IMR-90 (cell line): ENCODE measurements around the gene AXIN2. TPM values are rescaled to one million over a fixed set of nuclear protein-coding genes. Genes with fewer than 3 reads are reported as not detected.
A peak's percentile ranks its signal among the peaks of the same experiment; 100 is the strongest.

Experiments used
- BHLHE40 ChIP-seq: fragments of 150-350 bp; IDR thresholded peaks from 2 replicates; pipeline ENCODE4 v1.6.1; 2016; ENCODE audit warnings: mild to moderate bottlenecking, low read depth, low read length
- CHD1 ChIP-seq: IDR thresholded peaks from 2 replicates; pipeline ENCODE4 v1.6.1; 2012; ENCODE audit warnings: low read depth, low read length, improper control_type of control experiment
- FOS ChIP-seq: fragments of 150-350 bp; IDR thresholded peaks from 2 replicates; pipeline ENCODE4 v1.6.1; 2016; ENCODE audit warnings: low read depth, low read length
- MAFK ChIP-seq: IDR thresholded peaks from 2 replicates; pipeline ENCODE4 v1.6.1; 2012; ENCODE audit warnings: low read depth, low read length, improper control_type of control experiment
- MXI1 ChIP-seq: IDR thresholded peaks from 2 replicates; pipeline ENCODE4 v1.6.1; 2012; ENCODE audit warnings: low read depth, mild to moderate bottlenecking, low read length, moderate library complexity, borderline replicate concordance
- polyA plus RNA-seq, 3 experiments: library from polyadenylated mRNA; depleted of rRNA; stranded (reverse); fragments of >200 nt; gene quantifications; 2 replicates each; pipeline ENCODE4 v1.2.3, GENCODE V29; 2012; ENCODE audit warnings: low replicate concordance in 1 of 3
- total RNA-seq: library from RNA; depleted of rRNA; stranded (reverse); fragments of >200 nt; gene quantifications from 2 replicates; pipeline ENCODE4 v1.2.3, GENCODE V29; 2012
- TF ChIP-seq, protein P1 (sequence below): conservative IDR thresholded peaks from 2 replicates; pipeline ENCODE4 v1.5.1; 2012; ENCODE audit warnings: mild to moderate bottlenecking, low read depth, low read length, improper control_type of control experiment

The AXIN2 gene
- total and polyA plus RNA-seq, 2 of the 4 experiments (the other 2 are of a cell fraction): 0.91 to 1.8 TPM

DNA sequence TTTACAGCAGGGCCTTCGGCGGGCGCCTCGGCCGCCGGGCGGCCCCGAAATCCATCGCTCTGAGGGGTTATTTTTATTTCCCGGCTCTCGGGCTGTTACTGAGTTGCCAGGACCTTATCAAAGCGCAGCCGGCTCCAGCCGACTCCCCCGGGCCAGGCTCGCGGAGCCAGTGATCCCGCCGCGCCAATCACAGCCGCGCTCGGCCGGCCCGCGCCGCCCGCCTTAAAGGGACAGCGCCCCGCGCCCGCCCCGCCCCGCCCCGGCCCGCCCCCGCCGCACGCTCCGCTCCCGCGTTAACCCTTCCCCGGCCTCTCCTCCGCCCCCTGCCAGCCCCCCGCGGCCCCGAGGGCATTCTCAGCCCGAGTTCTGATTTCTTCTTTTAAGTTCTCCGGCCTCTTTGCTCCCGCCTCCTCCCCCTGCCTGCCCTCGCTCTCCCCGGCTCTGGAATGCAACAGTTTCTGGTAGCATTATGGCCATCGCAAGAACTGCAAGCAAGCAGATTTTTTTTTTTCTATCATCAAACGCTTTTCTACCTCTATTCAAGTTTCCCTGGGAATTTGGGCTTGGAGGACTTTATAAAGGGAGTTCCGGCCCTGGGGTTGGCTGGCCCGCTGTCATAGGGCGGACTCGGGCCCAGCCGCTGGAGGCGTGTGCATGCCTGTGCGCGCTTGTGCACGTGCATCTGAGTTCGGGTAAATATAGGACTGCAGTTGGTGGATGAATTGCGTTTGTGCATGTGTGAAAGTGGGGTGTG, at the start of gene AXIN2 (continued):
- TF ChIP-seq CHD1 (no peak), MAFK (peak; percentile 83), MXI1 (peak; percentile 72; the same call in 1 of the 2 replicates), FOS (no peak), BHLHE40 (peak; percentile 90)
- TF ChIP-seq, protein P1, sequence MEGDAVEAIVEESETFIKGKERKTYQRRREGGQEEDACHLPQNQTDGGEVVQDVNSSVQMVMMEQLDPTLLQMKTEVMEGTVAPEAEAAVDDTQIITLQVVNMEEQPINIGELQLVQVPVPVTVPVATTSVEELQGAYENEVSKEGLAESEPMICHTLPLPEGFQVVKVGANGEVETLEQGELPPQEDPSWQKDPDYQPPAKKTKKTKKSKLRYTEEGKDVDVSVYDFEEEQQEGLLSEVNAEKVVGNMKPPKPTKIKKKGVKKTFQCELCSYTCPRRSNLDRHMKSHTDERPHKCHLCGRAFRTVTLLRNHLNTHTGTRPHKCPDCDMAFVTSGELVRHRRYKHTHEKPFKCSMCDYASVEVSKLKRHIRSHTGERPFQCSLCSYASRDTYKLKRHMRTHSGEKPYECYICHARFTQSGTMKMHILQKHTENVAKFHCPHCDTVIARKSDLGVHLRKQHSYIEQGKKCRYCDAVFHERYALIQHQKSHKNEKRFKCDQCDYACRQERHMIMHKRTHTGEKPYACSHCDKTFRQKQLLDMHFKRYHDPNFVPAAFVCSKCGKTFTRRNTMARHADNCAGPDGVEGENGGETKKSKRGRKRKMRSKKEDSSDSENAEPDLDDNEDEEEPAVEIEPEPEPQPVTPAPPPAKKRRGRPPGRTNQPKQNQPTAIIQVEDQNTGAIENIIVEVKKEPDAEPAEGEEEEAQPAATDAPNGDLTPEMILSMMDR: no peak; the same call in 1 of the 2 replicates
